Muscle of leg (tissue), 11 donors: ENCODE results near the gene TBC1D22A. TPM values are rescaled to one million over a fixed set of nuclear protein-coding genes. Genes with fewer than 3 reads are reported as not detected.

Experiments used
- DNase-seq: peaks from one replicate; pipeline ENCODE4 v3.0.0; 2013
- H3K27ac ChIP-seq: one replicate; pipeline ENCODE4 v1.5.1; 2013; ENCODE audit warnings: mild to moderate bottlenecking, low read length, control low read depth
- H3K27me3 ChIP-seq: one replicate; pipeline ENCODE4 v1.6.1; 2013; ENCODE audit warnings: low read length; ENCODE audit not compliant: control insufficient read depth, insufficient read depth
- H3K36me3 ChIP-seq: one replicate; pipeline ENCODE4 v1.6.1; 2013; ENCODE audit warnings: low read length; ENCODE audit not compliant: control insufficient read depth, insufficient read depth
- H3K4me1 ChIP-seq: one replicate; pipeline ENCODE4 v1.6.1; 2013; ENCODE audit warnings: low read length; ENCODE audit not compliant: control insufficient read depth, insufficient read depth
- H3K4me3 ChIP-seq: one replicate; pipeline ENCODE4 v1.5.1; 2013; ENCODE audit warnings: low read length, control low read depth
- H3K9me3 ChIP-seq: replicated peaks from 2 replicates; pipeline ENCODE4 v1.6.1; 2013; ENCODE audit warnings: low read depth, low read length; ENCODE audit not compliant: control insufficient read depth
- WGBS: methylation state at CpG from one replicate; pipeline ENCODE4 v1.1.5; 2013; ENCODE audit warnings: missing lambda C conversion rate; ENCODE audit not compliant: insufficient coverage; 5-methylcytosine and 5-hydroxymethylcytosine counted together
- polyA plus RNA-seq, 8 donors: library from polyadenylated mRNA; unstranded; fragments of 120-200 nt; gene quantifications; one replicate each; pipeline versions ENCODE4 v1.2.1 to v1.2.3, GENCODE V29; 2013; ENCODE audit warnings: inconsistent platforms in 1 of 8, low replicate concordance in 1 of 8; ENCODE audit not compliant: insufficient read length in 8 of 8, insufficient read depth in 1 of 8
- total RNA-seq: library from RNA; stranded (reverse); fragments of 120-200 nt; gene quantifications from one replicate; pipeline ENCODE4 v1.2.4, GENCODE V29; 2013

Gene TBC1D22A
- total and polyA plus RNA-seq, 9 donors: 8.0 to 16.9 (median 15.6) TPM

- H3K9me3 ChIP-seq: no peaks in the 10 kb centered on the region
- no peaks in the 10 kb centered on the region for H3K4me1 ChIP-seq
- WGBS: 67% methylated on average over 19 of the region's 20 CpGs
- H3K27me3 ChIP-seq: no peaks in the 10 kb centered on the region
- H3K36me3 ChIP-seq: no peaks in the 10 kb centered on the region
- no peak overlapping the region for H3K27ac ChIP-seq
- no peak overlapping the region for H3K4me3 ChIP-seq
- no peak for DNase-seq
These were observed 459.6 kb downstream of the TBC1D22A start for GRCh38 chr22:47221840-47222615.

Other genes starting within 250 kb of the TBC1D22A start
- 1.8 TPM for gene CELSR1, start 225.0 kb upstream of the TBC1D22A start, total RNA-seq
- 1 to 10 TPM; 2.0 to 6.9 (median 3.6) TPM for gene CELSR1, start 225.0 kb upstream of the TBC1D22A start, polyA plus RNA-seq
- 19.9 TPM for gene GRAMD4, start 142.3 kb upstream of the TBC1D22A start, total RNA-seq
- 10 to 100 TPM; 10.5 to 18.5 (median 13.9) TPM for gene GRAMD4, start 142.3 kb upstream of the TBC1D22A start, polyA plus RNA-seq
- 21.5 TPM for gene CERK, start 24.4 kb upstream of the TBC1D22A start, total RNA-seq
- 10 to 100 TPM; 18.5 to 33.0 (median 25.8) TPM for gene CERK, start 24.4 kb upstream of the TBC1D22A start, polyA plus RNA-seq